Heart left ventricle (tissue), 13 donors: ENCODE measurements around the gene REL.
A peak's percentile ranks its signal among the peaks of the same experiment; 100 is the strongest.

Source experiments
- CTCF ChIP-seq, 12 donors: fragments of 200-600 bp; sonication (generic) in 4 of 12; IDR thresholded peaks; one replicate each; pipeline versions ENCODE4 v1.5.0 to v1.8.0; 2018 to 2022; ENCODE audit warnings: antibody characterized with exemption in 12 of 12, mild to moderate bottlenecking in 5 of 12
- POLR2A ChIP-seq, 2 donors: fragments of 450-650 bp; IDR thresholded peaks; one replicate each; pipeline ENCODE4 v1.6.1; 2017; ENCODE audit warnings: antibody characterized with exemption in 2 of 2, mild to moderate bottlenecking in 2 of 2, moderate library complexity in 2 of 2
- donor health status: ischemic (EF 13 %, LVEDD 7.1; RV severe dilation, severe dysfunction).
- donor health status: DM: no; HTN: yes; CAD: no.
- donor health status: DM: no; HTN: no; CAD: no.
- donor health status: ischemic (EF 25% LVEDD 6.9; RV normal size, moderate dysfunction).
- donor health status: ischemic (EF 25% LVEDD 5.7; RV mildly dilated, moderate dysfunction).
- donor health status: ischemic (EF 35%, LVEDD 5.7; RV mildly dilated, moderate dysfunction).
- donor health status: nonischemic (EF 11% LVEDD 7.7; RV severe dilation, severe dysfunction).
- donor health status: DM: yes; HTN: yes; CAD: no.
- donor health status: PGD.
- donor health status: ischemic (EF 29% LVEDD 5.4; RV normal size, mild dysfunction).
- donor health status: nonischemic (EF 23%, LVEDD 6.1; RV moderate dilation, normal function).

GRCh38 chr2:60881047-60881932, at the start of gene REL:
- TF ChIP-seq CTCF (IDR thresholded peaks at IDR 0.05) (peak in 2 of 12 donors; percentile 13 to 15), POLR2A (IDR thresholded peaks at IDR 0.05) (peak in 1 of 2 donors; percentile 75)
